Endothelial cell of umbilical vein (primary cell): Measurements from ENCODE around the gene KCNK13. TPM values are rescaled to one million over a fixed set of nuclear protein-coding genes. Genes with fewer than 3 reads are reported as not detected.

Source experiments
- BruUV-seq: library from RNA; stranded (reverse); fragments of 400-500 nt; replicated peaks from 2 replicates; lab custom pipeline; 2021; lab: Mats Ljungman, UMichigan
- CTCF ChIA-PET: fragments of 300-600, 350-600 bp; sonication (Branson Sonifier 250); formaldehyde crosslinking; loops from one replicate; lab custom pipeline; 2021; ENCODE audit warnings: antibody characterized with exemption, inconsistent platforms; lab: Charles Lee
- POLR2A ChIA-PET: fragments of 300-600, 350-600 bp; sonication (Branson Sonifier 250); formaldehyde crosslinking; loops from one replicate; lab custom pipeline; 2021; ENCODE audit warnings: antibody characterized with exemption, inconsistent platforms; lab: Charles Lee
- DNase-seq: peaks from one replicate; pipeline ENCODE4 v3.0.0-alpha.2; 2011; ENCODE audit warnings: low read depth, low spot score
- FAIRE-seq: peaks from 2 replicates; lab custom pipeline; 2011; peaks lifted over from hg19 to GRCh38; lab: Jason Lieb, UNC
- H2AFZ ChIP-seq: 2 replicates; pipeline ENCODE4 v1.6.0; 2012; ENCODE audit warnings: low read depth, low read length, control low read depth, inconsistent platforms
- H3K27ac ChIP-seq: 2 replicates; pipeline ENCODE4 v1.5.1; 2011; ENCODE audit warnings: low read depth, mild to moderate bottlenecking, control low read depth, low read length, moderate library complexity; ENCODE audit not compliant: insufficient read depth
- H3K27me3 ChIP-seq, 2 experiments: 2 replicates each; pipeline versions ENCODE4 v1.6.0 to v1.6.1; 2011; ENCODE audit warnings: low read length in 2 of 2, mixed read lengths in 1 of 2; ENCODE audit not compliant: control insufficient read depth in 2 of 2, insufficient read depth in 2 of 2
- H3K36me3 ChIP-seq, 2 experiments: 2 replicates in 1 of 2; 3 replicates in 1 of 2; pipeline ENCODE4 v1.5.1; 2011; ENCODE audit warnings: low read length in 2 of 2, mild to moderate bottlenecking in 1 of 2, moderate library complexity in 1 of 2; ENCODE audit not compliant: control insufficient read depth in 2 of 2, insufficient read depth in 2 of 2; ENCODE audit errors: extremely low read depth in 1 of 2
- H3K4me1 ChIP-seq: 3 replicates; pipeline ENCODE4 v1.5.1; 2011; ENCODE audit warnings: mild to moderate bottlenecking, low read length; ENCODE audit not compliant: control insufficient read depth, insufficient read depth; ENCODE audit errors: extremely low read depth
- H3K4me2 ChIP-seq: 2 replicates; pipeline ENCODE4 v1.6.1; 2011; ENCODE audit warnings: low read length, control low read depth, mixed read lengths; ENCODE audit not compliant: insufficient read depth
- H3K4me3 ChIP-seq, 3 experiments: fragments of 200-600 bp in 1 of 3; sonication (generic), shearing (Covaris generic) in 1 of 3; replicated peaks in 1 of 3; 2 replicates each; pipeline ENCODE4 v1.5.1; 2011 to 2016; ENCODE audit warnings: control low read depth in 3 of 3, low read length in 3 of 3, mild to moderate bottlenecking in 2 of 3, inconsistent platforms in 1 of 3, low read depth in 1 of 3, moderate library complexity in 1 of 3; ENCODE audit not compliant: insufficient read depth in 1 of 3
- H3K79me2 ChIP-seq: 2 replicates; pipeline ENCODE4 v1.6.0; 2012; ENCODE audit warnings: low read length, inconsistent platforms; ENCODE audit not compliant: control insufficient read depth, insufficient read depth
- H3K9ac ChIP-seq: replicated peaks from 2 replicates; pipeline ENCODE3; 2011; ENCODE audit warnings: low read length, control low read depth; ENCODE audit not compliant: insufficient read depth; ENCODE audit errors: extremely low read depth
- H3K9me1 ChIP-seq: replicated peaks from 3 replicates; pipeline ENCODE4 v1.6.0; 2011; ENCODE audit warnings: mild to moderate bottlenecking, low read length; ENCODE audit not compliant: control insufficient read depth, insufficient read depth; ENCODE audit errors: extremely low read depth
- H3K9me3 ChIP-seq: replicated peaks from 2 replicates; pipeline ENCODE4 v1.5.1; 2012; ENCODE audit warnings: low read length, inconsistent platforms; ENCODE audit not compliant: control insufficient read depth, insufficient read depth
- H4K20me1 ChIP-seq: replicated peaks from 2 replicates; pipeline ENCODE3; 2011; ENCODE audit warnings: mild to moderate bottlenecking, low read length; ENCODE audit not compliant: control insufficient read depth, insufficient read depth; ENCODE audit errors: extremely low read depth
- CTCF ChIP-seq, 2 donors: IDR thresholded peaks; 1 replicate in 1 of 2; 2 replicates in 1 of 2; pipeline ENCODE4 v1.5.1; 2011; ENCODE audit warnings: low read length in 2 of 2, mild to moderate bottlenecking in 2 of 2, moderate library complexity in 2 of 2, control low read depth in 1 of 2, inconsistent platforms in 1 of 2, low read depth in 1 of 2; ENCODE audit not compliant: insufficient read depth in 1 of 2; ENCODE audit errors: extremely low read depth in 1 of 2
- EZH2 ChIP-seq: IDR thresholded peaks from 2 replicates; pipeline ENCODE4 v1.6.1; 2012; ENCODE audit warnings: borderline replicate concordance, low read depth, mild to moderate bottlenecking, moderate library complexity, low read length, inconsistent platforms; ENCODE audit not compliant: severe bottlenecking
- FOS ChIP-seq: IDR thresholded peaks from 2 replicates; pipeline ENCODE4 v1.6.1; 2011; ENCODE audit warnings: mild to moderate bottlenecking, low read length, moderate library complexity, borderline replicate concordance; ENCODE audit not compliant: insufficient read depth
- GATA2 ChIP-seq: IDR thresholded peaks from 2 replicates; pipeline ENCODE4 v1.7.0; 2011; ENCODE audit warnings: low read depth, mild to moderate bottlenecking, moderate library complexity, mixed read lengths, low read length; ENCODE audit not compliant: insufficient read length, insufficient read depth
- JUN ChIP-seq: IDR thresholded peaks from 2 replicates; pipeline ENCODE4 v1.6.1; 2011; ENCODE audit warnings: borderline replicate concordance, low read depth; ENCODE audit not compliant: insufficient read length, insufficient read depth
- MAX ChIP-seq: IDR thresholded peaks from 2 replicates; pipeline ENCODE4 v1.6.1; 2011; ENCODE audit not compliant: insufficient read depth, insufficient read length
- MYC ChIP-seq: IDR thresholded peaks from one replicate; pipeline ENCODE4 v1.6.1; 2011; ENCODE audit warnings: mild to moderate bottlenecking, low read depth, low read length
- POLR2A ChIP-seq: IDR thresholded peaks from 2 replicates; pipeline ENCODE4 v1.6.1; 2012; ENCODE audit warnings: low read depth, mild to moderate bottlenecking, control low read depth, low read length
- POLR2AphosphoS5 ChIP-seq: IDR thresholded peaks from 2 replicates; pipeline ENCODE4 v1.6.1; 2012; ENCODE audit warnings: low read depth, mild to moderate bottlenecking, control low read depth, low read length, moderate library complexity; ENCODE audit not compliant: insufficient read depth
- dilution Hi-C: fragments of 300-500 bp; cut with MboI; formaldehyde crosslinking; loops from one replicate; pipeline ENCODE4 v1.15.0; 2019; ENCODE audit warnings: low sequenced_read_pairs; ENCODE audit not compliant: extremely low pct_ligation_motif_present
- intact Hi-C: fragments of 100-400 bp; cut with micrococcal nuclease; formaldehyde crosslinking; loops from one replicate; pipeline ENCODE4 v1.10.0; 2022
- polyA plus RNA-seq, 4 experiments: library from polyadenylated mRNA; depleted of rRNA in 3 of 4; stranded (reverse) in 3 of 4; unstranded in 1 of 4; fragments of >200 nt; gene quantifications; 2 replicates each; pipeline versions ENCODE4 v1.2.1 to v1.2.3, GENCODE V29; 2011 to 2012; ENCODE audit warnings: missing spikeins in 1 of 4
- total RNA-seq: library from RNA; stranded (reverse); gene quantifications from 2 replicates; pipeline ENCODE4 v1.2.3, GENCODE V29; 2021

The KCNK13 gene
- total and polyA plus RNA-seq, 2 donors (not counting 3 experiments of a cell fraction or from before 2014, with no cell fraction given) = not detected

- Histone ChIP-seq H3K4me2 (no peak overlapping the region), H3K9ac (no peak overlapping the region), H2AFZ (no peak overlapping the region), H3K27ac (no peak overlapping the region), H3K27me3 (peaks cover 48 to 69% of the 10 kb centered on the region in 2 experiments), H3K4me3 (no peak overlapping the region), H3K9me3 (no peaks in the 10 kb centered on the region), H3K9me1 (no peaks in the 10 kb centered on the region), H3K36me3 (no peaks in the 10 kb centered on the region), H3K79me2 (no peaks in the 10 kb centered on the region), H3K4me1 (peaks cover 27% of the 10 kb centered on the region), H4K20me1 (no peaks in the 10 kb centered on the region)
- dilution Hi-C loops = no loop called here
- TF ChIP-seq POLR2A (no peak), FOS (no peak), MYC (no peak), MAX (no peak), POLR2AphosphoS5 (no peak), EZH2 (no peak), CTCF (IDR thresholded peaks at IDR 0.05; ENCODE audit: extremely low read depth in 1 of 2, insufficient read depth in 1 of 2, low read depth in 1 of 2, low read length in 2 of 2) (no peak), GATA2 (no peak), JUN (no peak)
- DNase-seq (no peak), FAIRE-seq (no peak)
- BruUV-seq = no TSS peak
- ChIA-PET CTCF (interaction anchor here (1.4 kb wide), 2 partner anchors 11 to 100 kb away, joined by 5 read pairs; no protein-coding TSS in a partner anchor), POLR2A (no interaction called here)
- intact Hi-C loops = loop anchor here (5.0 kb wide), 1 partner anchor 193 kb away; no protein-coding TSS in a partner anchor
These were observed 2.8 kb upstream of the KCNK13 start for GRCh38 chr14:90058876-90059458.
